Immature natural killer cell (primary cell): ENCODE measurements around the gene STX18. TPM values are rescaled to one million over a fixed set of nuclear protein-coding genes. Genes with fewer than 3 reads are reported as not detected.
"Not testable (repeated sequence)": the region's sequence is repeated elsewhere in the genome, so short reads cannot be mapped to it uniquely, and the experiment has no call there.

Experiments used
- DNase-seq, 3 donors: peaks; one replicate each; pipeline ENCODE4 v3.0.0; 2022; ENCODE audit warnings: mixed read lengths in 1 of 3
- H3K27ac Mint-ChIP-seq, 6 donors: one replicate each; pipeline ENCODE4 v1.8.0; 2020; ENCODE audit warnings: mixed read lengths in 6 of 6, mild to moderate bottlenecking in 5 of 6, inconsistent platforms in 4 of 6, moderate library complexity in 3 of 6
- H3K27me3 Mint-ChIP-seq, 3 donors: one replicate each; pipeline ENCODE4 v1.8.0; 2020 to 2021; ENCODE audit warnings: low read depth in 3 of 3, mild to moderate bottlenecking in 3 of 3, mixed read lengths in 3 of 3, moderate library complexity in 3 of 3, inconsistent platforms in 1 of 3
- H3K36me3 Mint-ChIP-seq, 3 donors: one replicate each; pipeline ENCODE4 v1.8.0; 2020; ENCODE audit warnings: mixed read lengths in 3 of 3, inconsistent platforms in 2 of 3, mild to moderate bottlenecking in 2 of 3
- H3K4me1 Mint-ChIP-seq, 2 donors: one replicate each; pipeline ENCODE4 v1.8.0; 2020; ENCODE audit warnings: inconsistent platforms in 2 of 2, mild to moderate bottlenecking in 2 of 2, mixed read lengths in 2 of 2, moderate library complexity in 1 of 2
- H3K4me3 Mint-ChIP-seq, 5 donors: one replicate each; pipeline ENCODE4 v1.8.0; 2020; ENCODE audit warnings: mild to moderate bottlenecking in 5 of 5, mixed read lengths in 5 of 5, inconsistent platforms in 3 of 5, moderate library complexity in 3 of 5
- H3K9me3 Mint-ChIP-seq, 6 donors: one replicate each; pipeline ENCODE4 v1.8.0; 2020; ENCODE audit warnings: mild to moderate bottlenecking in 6 of 6, mixed read lengths in 6 of 6, inconsistent platforms in 4 of 6, moderate library complexity in 3 of 6
- polyA plus RNA-seq, 3 donors: library from polyadenylated mRNA; unstranded; fragments of 300-500 nt; fragmentation: Illumina TruSeq; gene quantifications; one replicate each; pipeline ENCODE4 v1.2.3, GENCODE V29; 2021

STX18 gene
- polyA plus RNA-seq, 3 donors from 2014 or later, result 22.5 to 26.6 (median 23.3) TPM

GRCh38 chr4:4477796-4478195 is 64.1 kb downstream of the STX18 start:
- H3K4me3 Mint-ChIP-seq, result no peak overlapping the region
- no peak for DNase-seq
- H3K27ac Mint-ChIP-seq, result peak overlapping the region in 1 of 6 donors; percentile 32
- no peaks in the 10 kb centered on the region for H3K27me3 Mint-ChIP-seq
- H3K36me3 Mint-ChIP-seq, result no peaks in the 10 kb centered on the region
- H3K9me3 Mint-ChIP-seq, result no peaks in the 10 kb centered on the region
- peaks cover 3 to 11% of the 10 kb centered on the region in 2 donors for H3K4me1 Mint-ChIP-seq

DNA sequence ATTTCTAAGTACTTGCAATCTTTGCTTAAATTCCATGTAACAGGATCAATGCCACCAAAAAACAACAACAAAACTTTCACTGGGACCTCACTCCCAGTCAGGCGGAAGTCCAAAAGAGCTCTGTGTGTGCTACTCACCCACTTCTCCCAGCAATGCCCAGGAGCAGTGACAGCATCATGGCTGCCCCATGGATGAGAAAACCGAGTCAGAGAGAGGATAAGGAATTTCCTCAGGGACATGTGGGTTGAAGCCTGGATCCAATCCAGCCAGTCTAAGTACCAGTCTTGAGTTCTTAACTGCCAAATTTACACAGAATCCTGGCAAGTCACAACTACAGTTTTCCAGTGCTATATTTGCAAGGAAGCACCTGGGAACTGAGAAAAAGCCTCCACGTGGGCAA is 64.5 kb downstream of the STX18 start:
- no peak for DNase-seq
- Mint-ChIP-seq H3K27ac (no peak overlapping the region), H3K4me3 (no peak overlapping the region), H3K9me3 (no peaks in the 10 kb centered on the region), H3K27me3 (no peaks in the 10 kb centered on the region), H3K36me3 (no peaks in the 10 kb centered on the region), H3K4me1 (peaks cover 3 to 7% of the 10 kb centered on the region in 2 donors)

- Mint-ChIP-seq H3K36me3 (peaks cover 0 to 7% (median 0%) of the 10 kb centered on the region in 3 donors), H3K9me3 (no peaks in the 10 kb centered on the region), H3K27ac (no peak overlapping the region), H3K27me3 (no peaks in the 10 kb centered on the region), H3K4me3 (no peak overlapping the region), H3K4me1 (peaks cover 0 to 1% of the 10 kb centered on the region in 2 donors)
- DNase-seq, result no peak
These were observed 67.4 kb downstream of the STX18 start for GRCh38 chr4:4474476-4474875.

- Mint-ChIP-seq H3K4me3 (no peak overlapping the region), H3K9me3 (no peaks in the 10 kb centered on the region), H3K36me3 (peaks cover 9 to 11% (median 9%) of the 10 kb centered on the region in 3 donors), H3K4me1 (peaks cover under 1 to 1% of the 10 kb centered on the region in 2 donors), H3K27ac (no peak overlapping the region), H3K27me3 (no peaks in the 10 kb centered on the region)
- DNase-seq, result no peak
These were observed 69.4 kb downstream of the STX18 start for GRCh38 chr4:4472344-4472958.

- peaks cover 1 to 7% of the 10 kb centered on the region in 2 donors for H3K4me1 Mint-ChIP-seq
- no peak overlapping the region for H3K4me3 Mint-ChIP-seq
- H3K27ac Mint-ChIP-seq, result no peak overlapping the region
- DNase-seq, result no peak
- peaks cover 15 to 19% (median 16%) of the 10 kb centered on the region in 3 donors for H3K36me3 Mint-ChIP-seq
- no peaks in the 10 kb centered on the region for H3K9me3 Mint-ChIP-seq
- no peaks in the 10 kb centered on the region for H3K27me3 Mint-ChIP-seq
These were observed 70.7 kb downstream of the STX18 start for GRCh38 chr4:4471195-4471594.

DNA sequence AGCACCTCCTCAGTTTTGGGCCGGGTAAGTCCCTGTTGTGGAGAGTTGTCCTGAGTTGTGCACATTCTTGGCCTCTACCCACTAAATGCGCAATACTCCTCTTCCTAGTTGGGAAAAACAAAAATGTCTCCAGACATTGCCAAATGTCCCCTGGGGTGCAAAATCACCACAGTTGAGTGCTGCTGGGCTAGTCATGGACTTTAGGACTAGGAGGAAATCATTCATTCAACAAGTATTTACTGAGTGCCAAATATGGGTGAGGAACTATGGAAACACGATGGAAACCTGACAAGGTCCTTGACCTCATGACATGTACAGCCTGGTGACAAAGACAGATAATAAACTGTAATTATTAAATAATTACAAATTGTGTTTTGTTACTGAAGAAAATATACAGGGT is 71.6 kb downstream of the STX18 start:
- no peak for DNase-seq
- H3K36me3 Mint-ChIP-seq, result peaks cover 23 to 27% (median 26%) of the 10 kb centered on the region in 3 donors
- peaks cover 1 to 7% of the 10 kb centered on the region in 2 donors for H3K4me1 Mint-ChIP-seq

GRCh38 chr4:4465238-4465637 is 76.6 kb downstream of the STX18 start:
- peaks cover 22 to 35% (median 35%) of the 10 kb centered on the region in 3 donors for H3K36me3 Mint-ChIP-seq
- not testable (repeated sequence) for H3K9me3 Mint-ChIP-seq, H3K4me3 Mint-ChIP-seq, H3K27me3 Mint-ChIP-seq, DNase-seq
- H3K4me1 Mint-ChIP-seq, result peaks cover 29 to 46% of the 10 kb centered on the region in 2 donors
- peak overlapping the region in 3 of 6 donors; percentile 0 to 83 (median 0) for H3K27ac Mint-ChIP-seq

More for the DNA sequence above, 71.6 kb downstream of the STX18 start:
- H3K27me3 Mint-ChIP-seq, result peaks cover 0 to 1% (median 0%) of the 10 kb centered on the region in 3 donors
- peaks cover 0 to 3% (median 0%) of the 10 kb centered on the region in 6 donors for H3K9me3 Mint-ChIP-seq
- H3K4me3 Mint-ChIP-seq, result no peak overlapping the region
- no peak overlapping the region for H3K27ac Mint-ChIP-seq

DNA sequence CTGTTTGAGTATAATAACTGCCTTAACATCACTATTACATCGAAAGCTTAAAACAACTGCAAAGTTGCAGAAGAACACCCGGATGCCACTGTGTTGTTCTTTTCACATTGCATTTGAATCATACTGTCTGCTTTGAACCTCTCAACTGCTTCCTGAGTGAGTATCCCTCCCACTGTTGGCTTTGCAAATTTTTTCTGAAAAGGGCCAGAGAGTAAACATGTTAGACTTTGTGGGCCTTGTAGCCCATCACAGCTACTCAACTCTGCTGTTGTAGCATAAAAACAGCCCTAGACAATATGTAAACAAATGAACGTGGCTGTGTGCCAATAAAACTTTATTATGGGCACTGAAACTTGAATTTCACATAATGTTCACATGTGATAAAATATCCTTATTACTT is 78.9 kb downstream of the STX18 start:
- Mint-ChIP-seq H3K4me3 (peak overlapping the region in 3 of 5 donors; percentile 12 to 72 (median 15)), H3K36me3 (peaks cover 20 to 43% (median 31%) of the 10 kb centered on the region in 3 donors), H3K9me3 (peaks cover 0 to 3% (median 0%) of the 10 kb centered on the region in 6 donors), H3K27ac (peak overlapping the region; percentile 71 to 90 (median 88)), H3K4me1 (peaks cover 32 to 46% of the 10 kb centered on the region in 2 donors), H3K27me3 (peaks cover 0 to 4% (median 0%) of the 10 kb centered on the region in 3 donors)
- DNase-seq, result no peak

GRCh38 chr4:4461850-4462249 is 80.0 kb downstream of the STX18 start:
- Mint-ChIP-seq H3K27ac (peak overlapping the region; percentile 71 to 90 (median 88)), H3K4me3 (peak overlapping the region; percentile 28 to 72 (median 60)), H3K9me3 (peaks cover 0 to 3% (median 0%) of the 10 kb centered on the region in 6 donors), H3K36me3 (peaks cover 23 to 36% (median 33%) of the 10 kb centered on the region in 3 donors), H3K4me1 (peaks cover 32 to 39% of the 10 kb centered on the region in 2 donors), H3K27me3 (peaks cover 0 to 4% (median 0%) of the 10 kb centered on the region in 3 donors)
- DNase-seq, result peak; percentile 18 to 64 (median 36)

DNA sequence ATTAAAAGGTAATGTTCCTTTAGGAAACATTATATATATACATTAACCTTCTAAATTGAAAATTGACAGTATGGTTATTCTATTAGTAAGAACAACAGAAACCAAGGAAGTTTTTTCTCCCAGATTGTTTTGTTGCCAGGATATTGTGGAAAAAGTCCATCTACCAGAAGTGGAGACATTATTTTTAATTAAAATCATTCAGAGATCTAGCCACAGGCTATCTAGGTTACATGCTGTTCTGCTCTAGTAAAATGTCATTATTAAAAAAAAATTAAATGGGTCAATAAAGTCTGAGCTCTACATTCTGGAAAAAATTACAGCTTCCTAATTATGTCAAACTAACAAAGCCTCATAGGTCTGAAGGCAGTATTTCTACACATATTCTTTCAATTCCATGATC is 80.7 kb downstream of the STX18 start:
- Mint-ChIP-seq H3K27me3 (peaks cover 0 to 4% (median 0%) of the 10 kb centered on the region in 3 donors), H3K4me1 (peaks cover 32 to 39% of the 10 kb centered on the region in 2 donors), H3K36me3 (peaks cover 23 to 33% (median 26%) of the 10 kb centered on the region in 3 donors)

GRCh38 chr4:4460759-4461158 is 81.1 kb downstream of the STX18 start:
- DNase-seq, result no peak
- Mint-ChIP-seq H3K9me3 (no peaks in the 10 kb centered on the region), H3K27me3 (peaks cover 0 to 3% (median 0%) of the 10 kb centered on the region in 3 donors), H3K4me3 (no peak overlapping the region), H3K36me3 (peaks cover 22 to 30% (median 22%) of the 10 kb centered on the region in 3 donors), H3K4me1 (peaks cover 32 to 39% of the 10 kb centered on the region in 2 donors), H3K27ac (peak overlapping the region in 4 of 6 donors; percentile 38 to 90 (median 80))

More for the DNA sequence above, 80.7 kb downstream of the STX18 start:
- no peak for DNase-seq
- H3K9me3 Mint-ChIP-seq, result peaks cover 0 to 3% (median 0%) of the 10 kb centered on the region in 6 donors
- peak overlapping the region; percentile 53 to 90 (median 88) for H3K27ac Mint-ChIP-seq
- peak overlapping the region in 1 of 5 donors; percentile 72 for H3K4me3 Mint-ChIP-seq

DNA sequence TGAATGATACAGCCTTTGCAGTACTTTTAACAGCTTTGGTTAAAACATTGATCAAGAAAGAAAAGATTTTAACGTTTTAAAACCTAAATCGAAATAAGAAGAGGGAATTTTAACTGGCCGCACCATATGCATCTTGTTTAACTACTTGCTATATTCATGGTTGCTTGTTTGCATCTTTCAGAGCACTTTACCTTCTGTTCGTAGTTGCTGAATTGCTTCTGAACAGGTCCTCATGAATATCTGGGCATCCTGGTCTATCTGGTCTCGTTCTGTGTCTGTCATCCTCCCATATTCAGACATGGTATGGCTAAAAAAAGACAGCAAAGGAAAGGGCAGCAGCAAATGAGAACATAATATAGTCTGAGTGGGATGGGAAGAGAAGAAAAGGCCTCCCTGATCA is 82.7 kb downstream of the STX18 start:
- H3K27ac Mint-ChIP-seq, result no peak overlapping the region

DNA sequence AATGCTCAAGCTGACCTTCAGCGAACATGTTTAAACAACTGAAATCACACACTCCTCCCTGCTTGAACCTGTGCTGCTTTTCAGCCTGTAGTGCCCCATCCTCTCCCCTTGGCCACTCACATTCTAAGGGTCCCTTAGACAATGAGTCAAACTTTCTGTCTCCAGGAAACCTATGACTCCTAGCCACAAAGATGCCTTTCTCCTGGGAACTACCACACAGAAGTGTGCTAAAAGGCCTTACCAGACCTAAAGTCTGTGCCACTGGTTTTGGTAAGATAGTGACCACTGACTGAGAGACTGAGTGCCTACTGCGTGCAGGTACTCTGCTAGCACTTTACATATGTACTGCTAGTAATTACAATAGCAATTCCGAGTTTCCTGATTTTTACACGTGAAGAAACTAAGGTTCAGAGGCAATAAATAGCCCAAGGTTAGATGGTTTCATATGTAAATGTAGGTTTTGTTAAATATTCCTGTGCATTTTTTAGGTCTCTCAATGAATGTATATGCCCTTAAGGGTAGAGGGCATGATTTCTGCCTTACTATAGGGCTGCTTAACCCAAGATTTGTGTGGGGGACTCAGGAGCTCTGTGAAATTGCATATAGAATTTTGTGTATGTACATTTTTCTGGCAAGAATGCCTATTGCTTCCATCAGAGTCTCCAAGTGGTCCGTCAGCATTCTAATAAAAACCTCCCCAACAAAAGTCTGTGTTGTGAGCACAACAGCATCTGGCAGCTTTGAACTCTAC is 83.9 kb downstream of the STX18 start:
- DNase-seq, result no peak
- Mint-ChIP-seq H3K27ac (no peak overlapping the region), H3K4me3 (no peak overlapping the region), H3K36me3 (peaks cover 25 to 29% (median 26%) of the 10 kb centered on the region in 3 donors), H3K27me3 (no peaks in the 10 kb centered on the region), H3K9me3 (no peaks in the 10 kb centered on the region), H3K4me1 (peaks cover 25% of the 10 kb centered on the region in 2 donors)

More for the DNA sequence above, 82.7 kb downstream of the STX18 start:
- no peaks in the 10 kb centered on the region for H3K27me3 Mint-ChIP-seq
- no peak overlapping the region for H3K4me3 Mint-ChIP-seq
- no peak for DNase-seq
- H3K4me1 Mint-ChIP-seq, result peaks cover 26 to 29% of the 10 kb centered on the region in 2 donors
- no peaks in the 10 kb centered on the region for H3K9me3 Mint-ChIP-seq
- peaks cover 17 to 26% (median 24%) of the 10 kb centered on the region in 3 donors for H3K36me3 Mint-ChIP-seq
